HFFc6 (cell line): ENCODE results near the gene KIAA0513. TPM values are rescaled to one million over a fixed set of nuclear protein-coding genes. Genes with fewer than 3 reads are reported as not detected.

Source experiments
- DNase-seq: peaks from one replicate; pipeline ENCODE4 v3.0.0-alpha.2; 2018
- H3K27ac Mint-ChIP-seq: 2 replicates; pipeline ENCODE4 v1.8.0; 2020; ENCODE audit warnings: mild to moderate bottlenecking, mixed read lengths
- H3K27me3 Mint-ChIP-seq: 2 replicates; pipeline ENCODE4 v1.8.0; 2021; ENCODE audit warnings: mild to moderate bottlenecking, moderate library complexity, mixed read lengths; ENCODE audit not compliant: insufficient read depth
- H3K36me3 Mint-ChIP-seq: 2 replicates; pipeline ENCODE4 v1.8.0; 2021; ENCODE audit warnings: low read depth, mixed read lengths
- H3K4me1 Mint-ChIP-seq: 2 replicates; pipeline ENCODE4 v1.8.0; 2020; ENCODE audit warnings: low read depth, mixed read lengths
- H3K4me3 Mint-ChIP-seq: 2 replicates; pipeline ENCODE4 v1.8.0; 2020; ENCODE audit warnings: mild to moderate bottlenecking, moderate library complexity, mixed read lengths
- H3K9me3 Mint-ChIP-seq: 2 replicates; pipeline ENCODE4 v1.8.0; 2020; ENCODE audit warnings: mild to moderate bottlenecking, mixed read lengths
- CTCF ChIP-seq: fragments of 200-600 bp; sonication (generic); IDR thresholded peaks from 2 replicates; pipeline ENCODE4 v1.5.0; 2021; ENCODE audit warnings: antibody characterized with exemption, mild to moderate bottlenecking
- total RNA-seq, 6 experiments: library from RNA; stranded (reverse); fragmentation: NEBNext Ultra II Directional; extraction: Animal tissue kit (Norgen Biotek cat#: 25700); gene quantifications; 2 replicates in 1 of 6; 3 replicates in 5 of 6; pipeline ENCODE4 v1.2.3, GENCODE V29; 2021

The KIAA0513 gene
- total RNA-seq, 6 experiments from 2014 or later = 12.5 to 15.4 (median 13.8) TPM

- no peak for DNase-seq
- Mint-ChIP-seq H3K36me3 (no peaks in the 10 kb centered on the region), H3K9me3 (no peaks in the 10 kb centered on the region), H3K4me3 (no peak overlapping the region), H3K27ac (no peak overlapping the region), H3K27me3 (no peaks in the 10 kb centered on the region), H3K4me1 (peaks cover 18% of the 10 kb centered on the region)
- no peak for TF ChIP-seq CTCF
Observed at GRCh38 chr16:85058909-85059308, 31.3 kb downstream of the KIAA0513 start.

GRCh38 chr16:85061566-85061965, 34.0 kb downstream of the KIAA0513 start:
- no peak for TF ChIP-seq CTCF
- Mint-ChIP-seq H3K4me3 (no peak overlapping the region), H3K27ac (no peak overlapping the region), H3K4me1 (peaks cover under 1% of the 10 kb centered on the region; the same call in 1 of the 2 replicates), H3K9me3 (no peaks in the 10 kb centered on the region), H3K36me3 (no peaks in the 10 kb centered on the region), H3K27me3 (no peaks in the 10 kb centered on the region; the same call in 1 of the 2 replicates)
- DNase-seq = no peak

DNA sequence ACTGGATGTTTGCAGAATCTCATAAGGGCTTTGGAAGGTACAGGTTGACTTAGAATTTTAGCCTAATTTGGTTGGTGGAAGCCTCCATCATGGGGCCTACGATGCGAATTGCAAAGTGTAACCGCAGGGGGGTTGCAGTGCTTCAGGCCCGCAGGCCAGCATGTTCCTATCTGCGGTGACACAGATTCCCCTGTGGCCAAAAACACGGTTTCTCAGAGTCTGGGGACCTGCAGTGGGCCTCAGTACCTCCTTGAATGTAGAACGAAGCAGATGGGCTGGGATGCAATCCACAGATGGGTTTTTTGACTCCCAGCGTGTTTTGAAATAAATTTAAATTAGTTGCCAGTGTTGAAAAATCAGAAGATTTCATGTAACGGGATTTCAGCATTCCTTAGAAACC, 34.7 kb downstream of the KIAA0513 start:
- no peak for DNase-seq
- H3K36me3 Mint-ChIP-seq = peaks cover 3% of the 10 kb centered on the region
- H3K27me3 Mint-ChIP-seq = no peaks in the 10 kb centered on the region; the same call in 1 of the 2 replicates
- no peaks in the 10 kb centered on the region for H3K9me3 Mint-ChIP-seq
- no peaks in the 10 kb centered on the region for H3K4me1 Mint-ChIP-seq
- no peak overlapping the region for H3K27ac Mint-ChIP-seq
- TF ChIP-seq CTCF = no peak
- no peak overlapping the region for H3K4me3 Mint-ChIP-seq

GRCh38 chr16:85062845-85063244, 35.2 kb downstream of the KIAA0513 start:
- Mint-ChIP-seq H3K27ac (no peak overlapping the region), H3K4me3 (no peak overlapping the region), H3K27me3 (no peaks in the 10 kb centered on the region; the same call in 1 of the 2 replicates), H3K9me3 (no peaks in the 10 kb centered on the region), H3K4me1 (no peaks in the 10 kb centered on the region), H3K36me3 (peaks cover 6% of the 10 kb centered on the region)
- no peak for DNase-seq
- TF ChIP-seq CTCF = no peak

- no peak overlapping the region for H3K27ac Mint-ChIP-seq
- H3K36me3 Mint-ChIP-seq = peaks cover 6% of the 10 kb centered on the region
- TF ChIP-seq CTCF = no peak
- no peak overlapping the region for H3K4me3 Mint-ChIP-seq
- no peak for DNase-seq
- no peaks in the 10 kb centered on the region; the same call in 1 of the 2 replicates for H3K27me3 Mint-ChIP-seq
- H3K9me3 Mint-ChIP-seq = no peaks in the 10 kb centered on the region
- no peaks in the 10 kb centered on the region for H3K4me1 Mint-ChIP-seq
Observed at GRCh38 chr16:85064186-85064585, 36.6 kb downstream of the KIAA0513 start.

- peaks cover 6% of the 10 kb centered on the region for H3K36me3 Mint-ChIP-seq
- TF ChIP-seq CTCF = no peak
- H3K9me3 Mint-ChIP-seq = no peaks in the 10 kb centered on the region
- H3K27me3 Mint-ChIP-seq = no peaks in the 10 kb centered on the region; the same call in 1 of the 2 replicates
- DNase-seq = no peak
- no peak overlapping the region for H3K4me3 Mint-ChIP-seq
- no peak overlapping the region for H3K27ac Mint-ChIP-seq
- H3K4me1 Mint-ChIP-seq = no peaks in the 10 kb centered on the region
Observed at GRCh38 chr16:85065099-85065498, 37.5 kb downstream of the KIAA0513 start.
